ENCODE measurements around the gene RPSA. TPM values are rescaled to one million over a fixed set of nuclear protein-coding genes. Genes with fewer than 3 reads are reported as not detected.

Gene RPSA
- total and polyA plus RNA-seq, 9 of the 15 experiments (the other 6 are each of a cell fraction or from before 2014, with no cell fraction given): 2,290 to 4,272 (median 2,730) TPM

DNA sequence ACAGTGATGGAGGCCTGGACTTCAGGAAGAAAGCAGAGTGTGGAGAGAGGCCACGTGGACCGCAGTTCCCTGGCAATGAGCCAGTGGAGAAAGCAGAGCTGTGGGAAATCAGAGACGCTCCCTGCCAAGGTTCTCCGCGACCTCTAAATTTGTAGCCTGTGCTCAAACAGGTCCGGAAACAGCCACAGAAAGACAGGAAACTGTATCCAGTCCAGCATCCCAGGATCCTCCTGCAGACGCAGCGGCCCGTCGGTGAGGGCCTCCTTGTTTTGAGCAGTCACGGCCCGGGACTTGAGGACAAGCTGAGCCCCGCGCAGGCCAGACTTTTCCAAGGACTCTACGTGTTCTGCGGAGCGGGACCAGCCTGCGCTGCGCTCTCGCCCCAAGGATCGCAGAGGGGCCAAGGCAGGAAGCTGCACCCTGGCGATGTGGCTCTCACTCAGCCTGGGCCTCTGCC lies 22.3 kb downstream of the RPSA start:
- Histone ChIP-seq H3K36me3 (ENCODE audit: control insufficient read depth, insufficient read depth, low read length) (no peaks in the 10 kb centered on the region), H4K20me1 (replicated peaks; ENCODE audit: control insufficient read depth, insufficient read depth, low read length) (no peaks in the 10 kb centered on the region), H3K27ac (ENCODE audit: extremely low read depth, low read depth, low read length) (no peak overlapping the region), H3K27me3 (ENCODE audit: control insufficient read depth in 2 of 2, insufficient read depth in 2 of 2, low read length in 2 of 2) (peaks cover 29 to 32% of the 10 kb centered on the region in 2 experiments), H3K9me3 (replicated peaks; ENCODE audit: control insufficient read depth, insufficient read depth, low read depth, low read length) (no peaks in the 10 kb centered on the region), H3K9ac (ENCODE audit: insufficient read depth in 1 of 2, low read depth in 2 of 2, low read length in 2 of 2) (no peak overlapping the region; a peak in 1 of 4 replicates), H3K9me1 (ENCODE audit: control insufficient read depth, insufficient read depth, low read length) (no peaks in the 10 kb centered on the region), H3K79me2 (ENCODE audit: control insufficient read depth, insufficient read depth, low read length) (no peaks in the 10 kb centered on the region), H3K4me1 (replicated peaks in 1 of 2; ENCODE audit: control insufficient read depth in 2 of 2, insufficient read depth in 2 of 2, low read length in 2 of 2) (peaks cover 0 to 4% of the 10 kb centered on the region in 2 experiments; a peak in 2 of 5 replicates), H3K4me3 (no peak overlapping the region), H2AFZ (ENCODE audit: low read depth, low read length) (no peak overlapping the region), H3K4me2 (ENCODE audit: insufficient read depth, low read length) (no peak overlapping the region)
- BruUV-seq (replicated peaks): no TSS peak
- WGBS (ENCODE audit: insufficient coverage, low coverage, missing lambda C conversion rate): 19% methylated on average over 22 of the region's 22 CpGs
- no peak; the same call in 1 of the 3 replicates for ATAC-seq
- CTCF ChIA-PET (ENCODE audit: low intra/inter-chr PET ratio): no interaction called here
- intact Hi-C loops (cut with micrococcal nuclease) (no loop called here), in situ Hi-C loops (cut with MboI) (no loop called here)
- no peak for DNase-seq (ENCODE audit: extremely low read depth in 1 of 4, low spot score in 3 of 4)
- TF ChIP-seq HNRNPLL (IDR thresholded peaks at IDR 0.05; ENCODE audit: low read depth, low read length, poor library complexity, severe bottlenecking) (peak; percentile 63), NFIC (IDR thresholded peaks at IDR 0.05) (peak; percentile 81), ZNF79 (CRISPR knock-in tag; IDR thresholded peaks at IDR 0.05; ENCODE audit: low read depth) (no peak), ZBTB17 (CRISPR knock-in tag; IDR thresholded peaks at IDR 0.05) (no peak), ZBTB7A (IDR thresholded peaks at IDR 0.05; ENCODE audit: borderline replicate concordance, control insufficient read depth, low read depth, low read length) (no peak)
- POLR2A ChIA-PET: interaction anchor here (0.6 to 1.0 kb wide), 2 partner anchors 11 to 40 kb away, joined by 3 to 4 read pairs; no protein-coding TSS in a partner anchor
- FAIRE-seq: no peak

DNA sequence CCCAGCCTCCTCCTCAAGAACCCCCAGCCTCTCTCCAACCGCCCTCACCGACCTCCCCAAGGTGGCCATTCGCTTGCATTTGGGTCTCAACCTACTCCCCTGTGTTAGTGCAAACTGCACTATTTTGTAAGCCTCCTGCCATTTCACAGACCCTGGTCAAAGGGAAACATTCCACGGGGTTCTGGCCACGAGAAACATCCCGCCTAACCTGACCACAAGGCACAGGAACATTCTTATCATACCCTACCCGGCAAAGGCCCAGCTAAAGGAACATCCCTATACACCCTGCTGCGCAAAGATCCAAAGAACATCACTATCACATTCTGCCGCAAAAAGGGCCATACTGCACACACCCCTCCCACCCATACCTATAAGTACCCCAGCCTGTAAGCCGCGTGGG lies 22.9 kb downstream of the RPSA start:
- no peak overlapping the region for H3K27ac ChIP-seq (ENCODE audit: extremely low read depth, low read depth, low read length)
- H3K4me3 ChIP-seq: no peak overlapping the region
- CTCF ChIA-PET (ENCODE audit: low intra/inter-chr PET ratio): no interaction called here
- no peaks in the 10 kb centered on the region for H3K79me2 ChIP-seq (ENCODE audit: control insufficient read depth, insufficient read depth, low read length)
- H3K9me3 ChIP-seq (replicated peaks; ENCODE audit: control insufficient read depth, insufficient read depth, low read depth, low read length): no peaks in the 10 kb centered on the region
- in situ Hi-C loops (cut with MboI): no loop called here
- ATAC-seq: no peak
- H3K9me1 ChIP-seq (ENCODE audit: control insufficient read depth, insufficient read depth, low read length): no peaks in the 10 kb centered on the region
- H3K27me3 ChIP-seq (ENCODE audit: control insufficient read depth in 2 of 2, insufficient read depth in 2 of 2, low read length in 2 of 2): peaks cover 29 to 39% of the 10 kb centered on the region in 2 experiments
- H3K4me2 ChIP-seq (ENCODE audit: insufficient read depth, low read length): no peak overlapping the region
- H3K9ac ChIP-seq (ENCODE audit: insufficient read depth in 1 of 2, low read depth in 2 of 2, low read length in 2 of 2): no peak overlapping the region
- BruUV-seq (replicated peaks): no TSS peak
- POLR2A ChIA-PET: interaction anchor here (0.6 to 1.0 kb wide), 3 partner anchors 10 to 41 kb away, joined by 3 to 4 read pairs (median 3); no protein-coding TSS in a partner anchor
- H3K36me3 ChIP-seq (ENCODE audit: control insufficient read depth, insufficient read depth, low read length): no peaks in the 10 kb centered on the region
- intact Hi-C loops (cut with micrococcal nuclease): no loop called here
- no peaks in the 10 kb centered on the region for H4K20me1 ChIP-seq (replicated peaks; ENCODE audit: control insufficient read depth, insufficient read depth, low read length)
- 0% methylated on average over 11 of the region's 11 CpGs for WGBS (ENCODE audit: insufficient coverage, low coverage, missing lambda C conversion rate)
- H2AFZ ChIP-seq (ENCODE audit: low read depth, low read length): no peak overlapping the region
- FAIRE-seq: no peak
- H3K4me1 ChIP-seq (replicated peaks in 1 of 2; ENCODE audit: control insufficient read depth in 2 of 2, insufficient read depth in 2 of 2, low read length in 2 of 2): peaks cover 0 to 4% of the 10 kb centered on the region in 2 experiments; a peak in 2 of 5 replicates
- no peak for DNase-seq (ENCODE audit: extremely low read depth in 1 of 4, low spot score in 3 of 4)
- no peak for TF ChIP-seq ETV1 (tag; conservative IDR thresholded peaks at IDR 0.05; ENCODE audit: low read depth)
- TF ChIP-seq RUNX1 (IDR thresholded peaks at IDR 0.05; ENCODE audit: low read depth): no peak
- no peak for TF ChIP-seq SMARCC2 (IDR thresholded peaks at IDR 0.05; ENCODE audit: low read depth)
- TF ChIP-seq ZBTB7A (IDR thresholded peaks at IDR 0.05; ENCODE audit: borderline replicate concordance, control insufficient read depth, low read depth, low read length): no peak
- no peak for TF ChIP-seq ADNP (tag; IDR thresholded peaks at IDR 0.05)
- no peak for TF ChIP-seq CHD1 (IDR thresholded peaks at IDR 0.05; ENCODE audit: low read length)
- no peak for TF ChIP-seq MTA1 (IDR thresholded peaks at IDR 0.05; ENCODE audit: borderline replicate concordance)
- no peak for TF ChIP-seq ZNF184 (CRISPR knock-in tag; IDR thresholded peaks at IDR 0.05)
- no peak for TF ChIP-seq HDAC3 (IDR thresholded peaks at IDR 0.05; ENCODE audit: borderline replicate concordance, partially characterized antibody)
- no peak for TF ChIP-seq ZNF449 (CRISPR knock-in tag; IDR thresholded peaks at IDR 0.05)
